ENCODE data around the gene GSG1L.
"Not testable (repeated sequence)": the region's sequence is repeated elsewhere in the genome, so short reads cannot be mapped to it uniquely, and the experiment has no call there.

Gene GSG1L

DNA sequence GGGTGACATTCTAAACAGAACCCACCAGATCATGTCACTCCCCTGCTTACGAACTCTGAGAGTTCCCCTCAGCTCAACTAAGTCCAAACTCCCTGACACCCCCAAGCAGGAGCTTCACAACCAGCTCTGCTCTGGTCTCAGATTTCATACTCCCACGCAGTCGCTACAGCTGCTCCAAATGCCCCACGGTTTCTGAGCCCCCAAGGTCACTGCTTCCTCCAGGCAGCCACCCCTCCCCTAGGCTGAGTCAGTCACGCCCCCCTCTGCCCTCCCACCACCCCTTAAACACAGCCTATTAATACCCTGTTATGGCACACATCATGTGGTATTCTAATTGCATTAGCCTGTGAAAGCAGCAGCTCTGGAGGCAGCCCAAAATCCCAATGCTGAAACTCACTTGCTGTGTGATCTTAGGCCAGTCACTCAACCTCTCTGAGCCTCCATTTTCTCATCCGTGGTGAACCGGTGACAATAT, 51.5 kb downstream of the GSG1L start:
- DNase-seq = no peak

DNA sequence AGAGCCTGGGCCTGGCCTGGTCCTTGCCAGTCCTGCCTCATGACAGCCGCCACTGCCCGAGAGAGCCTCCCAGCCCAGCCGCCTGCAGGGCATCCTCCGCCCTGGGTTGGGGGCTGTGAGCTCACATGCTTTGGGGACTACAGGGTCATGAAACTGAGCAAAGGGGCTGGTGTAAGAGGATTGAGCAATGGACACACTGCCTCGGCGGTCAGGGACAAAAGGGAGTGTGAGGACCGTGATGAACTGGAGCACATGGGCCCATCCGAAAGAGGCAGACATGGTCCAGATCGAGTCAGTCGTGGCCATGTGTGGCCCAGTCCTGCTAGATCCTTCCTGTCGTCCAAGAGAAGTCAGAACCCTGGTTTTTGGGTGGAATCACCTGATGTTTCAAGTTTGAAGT, 52.3 kb downstream of the GSG1L start:
- DNase-seq = no peak

DNA sequence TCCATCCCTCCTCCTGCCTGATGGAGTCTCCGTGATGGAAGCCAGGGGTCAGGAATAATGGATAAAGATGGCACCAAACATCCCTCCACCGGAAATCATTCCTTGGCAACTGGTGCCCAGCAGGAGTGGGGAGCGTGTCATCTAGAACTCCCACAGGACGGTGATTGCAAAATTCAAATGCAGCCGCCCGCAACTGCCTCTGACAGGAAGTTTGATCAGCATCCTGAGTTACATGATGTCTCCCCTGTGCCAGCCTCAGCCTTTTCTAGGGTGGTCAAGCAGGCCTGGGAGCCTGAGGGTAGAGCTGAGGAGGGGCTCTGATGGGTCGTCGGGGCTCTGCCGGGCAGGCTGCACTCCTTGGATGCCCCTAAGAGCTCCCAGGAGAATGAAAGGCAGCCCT, 52.8 kb downstream of the GSG1L start:
- DNase-seq = no peak

DNA sequence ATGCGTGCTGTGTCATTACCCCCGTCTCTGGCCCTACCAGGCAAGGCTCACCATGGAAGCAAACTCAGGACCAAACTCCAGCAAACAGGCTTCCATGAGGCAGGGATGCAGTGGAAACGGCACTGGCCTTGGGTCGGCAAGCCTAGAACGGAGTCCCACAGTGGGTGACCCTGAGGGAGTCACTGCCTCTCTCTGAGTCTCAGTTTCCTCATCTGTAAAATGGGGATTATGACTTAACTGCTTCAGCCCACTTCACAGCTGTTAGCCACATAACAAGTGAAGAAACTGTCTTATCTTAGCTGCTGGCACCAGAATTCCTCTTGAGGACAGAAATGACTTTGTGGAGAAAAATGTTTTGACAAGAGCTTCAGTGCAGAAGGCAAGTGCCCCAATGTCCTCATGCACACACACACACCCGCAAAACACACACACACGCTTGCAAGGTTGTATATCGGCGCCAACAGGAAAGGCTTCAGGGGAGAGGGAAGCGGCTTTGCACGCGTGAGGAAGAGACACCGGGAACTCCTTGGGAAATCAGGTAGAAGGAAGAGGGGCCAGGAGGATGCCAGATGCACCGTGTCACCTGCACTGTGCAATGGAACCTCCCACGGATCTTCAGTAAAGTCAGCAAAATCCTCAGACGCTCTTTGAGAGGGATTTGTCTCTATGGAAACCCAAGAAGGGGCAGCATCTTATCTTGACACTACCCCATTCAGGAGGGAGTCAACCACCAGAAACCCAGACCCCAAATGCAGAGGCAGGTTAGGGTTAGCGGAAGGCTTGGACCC, 53.7 kb downstream of the GSG1L start:
- DNase-seq = no peak

DNA sequence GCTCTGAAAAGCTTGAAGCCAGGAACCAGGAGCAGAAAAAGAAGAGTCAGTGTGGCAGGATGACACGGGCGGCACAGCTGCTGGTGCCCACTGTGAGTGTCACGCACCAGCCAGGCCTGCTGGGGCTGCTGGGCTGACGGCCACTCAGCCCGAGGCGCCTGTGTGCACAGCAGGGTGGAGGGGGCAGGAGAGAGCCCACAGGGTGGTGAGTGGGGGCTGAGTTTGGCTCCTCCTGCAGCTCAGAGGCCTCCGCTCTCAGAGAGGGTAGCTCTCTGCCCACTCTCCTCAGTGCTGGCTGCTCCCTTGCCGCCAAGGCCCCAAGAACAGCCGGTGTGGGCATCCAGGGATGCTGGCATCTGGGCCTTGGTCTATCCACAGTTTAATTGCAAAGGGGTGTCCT, 59.6 kb downstream of the GSG1L start:
- DNase-seq = no peak

DNA sequence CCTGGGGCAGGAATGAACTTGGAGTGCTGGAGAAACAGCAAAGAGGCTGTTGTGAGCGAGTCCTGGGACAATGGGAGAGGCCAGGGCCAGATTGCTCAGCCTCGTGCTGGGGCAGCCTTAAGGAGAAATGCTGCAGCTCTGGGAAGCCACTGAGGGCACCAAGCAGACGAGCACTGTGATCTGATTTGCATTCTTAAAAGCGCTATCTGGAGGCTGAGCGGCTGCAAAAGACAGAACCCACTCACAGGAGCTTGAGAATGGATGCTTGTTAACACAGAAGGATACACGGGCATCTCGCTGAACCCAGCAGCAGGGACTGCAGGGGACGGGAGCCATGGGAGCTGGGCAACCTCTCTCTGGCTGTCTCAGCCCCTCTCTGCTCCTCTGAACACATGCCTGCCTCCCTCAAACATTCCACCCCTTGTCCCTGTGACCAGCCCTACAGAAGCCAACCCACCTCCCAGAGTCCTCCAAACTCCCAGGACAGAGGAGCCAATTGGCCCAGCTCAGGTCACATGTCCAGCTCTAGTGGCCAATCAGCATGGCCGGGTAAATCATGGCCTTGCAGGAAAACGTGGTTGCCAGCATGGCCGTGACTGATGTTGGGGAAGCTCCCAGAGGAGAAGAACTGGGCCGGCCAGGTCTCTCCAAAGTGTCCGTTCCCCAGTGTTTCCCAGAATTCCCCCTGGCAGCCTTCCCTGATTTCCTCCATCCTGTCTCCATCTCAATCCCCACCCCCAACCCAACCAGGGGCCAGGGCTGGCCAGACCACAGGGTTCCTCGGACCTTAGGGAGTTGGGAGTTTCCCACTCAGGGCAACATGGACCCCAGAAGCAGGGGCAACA, 60.3 kb downstream of the GSG1L start:
- DNase-seq = no peak

DNA sequence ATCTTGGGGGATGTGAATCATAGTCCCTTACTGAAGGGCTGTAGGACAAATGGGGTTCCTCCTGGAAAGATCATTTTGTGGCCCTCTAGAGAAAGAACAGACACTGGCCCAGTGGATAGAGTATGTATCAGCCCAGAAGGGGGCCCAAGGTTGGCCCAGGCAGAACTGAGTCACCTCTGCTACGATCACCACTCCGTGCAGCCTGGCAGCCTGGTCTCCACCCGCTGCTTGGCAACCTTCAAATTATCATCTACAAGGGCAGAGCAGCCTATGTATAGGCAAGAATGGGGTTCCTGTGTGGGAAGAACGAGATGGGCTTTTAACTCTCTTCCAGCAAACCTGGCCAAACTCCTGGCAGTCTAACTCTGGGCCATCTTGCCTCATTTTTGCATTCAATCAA, 61.9 kb downstream of the GSG1L start:
- no peak for DNase-seq

DNA sequence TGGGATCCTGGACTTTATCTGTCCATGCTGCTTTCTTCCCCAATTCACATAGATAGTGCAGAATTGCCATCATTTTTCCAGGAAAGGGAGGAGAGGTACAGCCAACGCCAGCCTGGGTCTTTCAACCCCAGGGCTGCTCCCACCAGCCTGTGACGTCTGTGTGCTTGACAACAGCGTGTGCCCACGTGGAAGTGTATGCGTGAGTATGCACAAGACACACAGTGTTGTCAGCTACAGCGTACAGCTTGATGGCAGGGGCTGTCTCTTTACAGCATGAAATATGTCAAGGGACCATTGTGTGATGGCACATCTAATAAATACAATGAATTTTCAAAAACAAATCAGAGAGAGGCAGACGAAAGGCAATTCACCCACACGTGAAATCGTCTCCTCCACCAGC, 62.3 kb downstream of the GSG1L start:
- no peak for DNase-seq

DNA sequence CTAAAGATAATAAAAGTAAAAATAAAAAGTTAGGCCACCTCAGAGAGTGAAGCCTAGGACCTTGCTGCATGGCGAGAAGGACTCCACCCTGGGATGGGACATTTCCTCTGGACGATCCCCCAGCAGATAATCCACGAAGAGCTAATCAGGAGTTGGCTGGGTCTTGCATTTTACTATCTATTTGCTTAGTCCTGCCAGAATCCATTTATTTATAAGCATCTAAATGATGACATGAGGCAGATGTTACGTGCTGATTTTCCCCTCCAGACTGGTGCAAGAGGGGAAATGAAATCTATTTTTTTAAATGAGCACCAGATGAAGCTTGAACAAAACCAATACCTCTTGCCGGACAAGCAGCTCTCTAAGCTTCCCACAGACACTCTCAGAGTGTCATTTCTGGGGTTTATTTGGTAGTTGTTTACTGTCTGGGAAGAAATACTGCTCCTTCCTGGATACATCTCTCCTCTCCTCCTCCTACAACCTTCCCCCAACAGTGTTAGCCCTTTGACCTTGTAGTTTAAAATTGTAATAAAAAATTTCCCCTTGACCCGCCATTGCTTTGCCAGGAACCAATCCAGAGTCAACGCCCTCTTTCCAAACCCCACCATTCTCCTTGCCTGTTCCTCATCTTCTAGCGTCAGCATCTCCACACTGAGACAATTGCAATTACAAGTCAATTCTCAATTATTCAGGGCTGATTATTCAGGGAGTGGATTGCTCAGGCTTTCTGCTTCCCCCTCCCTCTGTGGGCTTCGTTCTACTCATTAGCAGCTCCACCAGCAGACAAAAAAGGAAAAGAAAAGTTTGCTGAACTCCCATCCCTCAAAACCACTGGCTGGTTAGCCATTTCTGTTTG, 63.0 kb downstream of the GSG1L start:
- DNase-seq = no peak

DNA sequence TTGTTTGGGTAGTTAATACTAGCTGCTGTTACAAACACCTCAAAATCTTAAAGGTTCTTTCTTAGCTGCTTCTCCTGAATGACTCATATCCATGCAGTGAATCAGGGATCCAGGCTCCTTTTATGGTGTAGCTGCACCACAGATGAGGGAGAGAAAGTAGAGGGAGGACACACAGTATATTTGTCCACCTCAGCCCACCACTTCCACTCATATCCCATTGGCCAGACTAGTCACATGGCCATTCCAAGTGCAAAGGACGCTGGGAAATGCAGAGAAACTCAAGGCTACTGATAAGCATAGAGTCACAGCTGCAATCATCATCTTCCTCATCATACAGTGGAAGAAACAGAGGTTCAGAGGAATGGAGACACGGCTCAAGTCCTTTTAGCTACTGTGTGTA, 63.8 kb downstream of the GSG1L start:
- no peak for DNase-seq

DNA sequence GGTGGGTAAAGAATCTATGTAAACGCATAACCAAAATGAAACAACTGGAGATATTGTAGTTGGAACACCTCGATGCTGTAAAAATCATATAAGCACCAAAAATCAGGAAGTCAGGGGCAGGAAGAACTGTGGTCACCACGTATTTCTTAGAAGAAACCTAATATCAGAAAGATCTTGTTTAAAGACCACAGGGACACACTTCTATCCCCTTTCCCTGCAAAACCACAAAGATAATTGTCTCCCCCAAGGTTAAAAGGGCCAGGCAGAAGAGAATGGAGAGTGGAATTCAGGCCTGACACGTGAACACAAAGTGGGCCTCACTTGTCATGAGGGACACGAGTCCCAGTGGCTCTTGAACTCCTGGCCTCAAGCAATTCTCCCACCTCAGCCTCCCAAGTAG, 68.1 kb downstream of the GSG1L start:
- no peak for DNase-seq

DNA sequence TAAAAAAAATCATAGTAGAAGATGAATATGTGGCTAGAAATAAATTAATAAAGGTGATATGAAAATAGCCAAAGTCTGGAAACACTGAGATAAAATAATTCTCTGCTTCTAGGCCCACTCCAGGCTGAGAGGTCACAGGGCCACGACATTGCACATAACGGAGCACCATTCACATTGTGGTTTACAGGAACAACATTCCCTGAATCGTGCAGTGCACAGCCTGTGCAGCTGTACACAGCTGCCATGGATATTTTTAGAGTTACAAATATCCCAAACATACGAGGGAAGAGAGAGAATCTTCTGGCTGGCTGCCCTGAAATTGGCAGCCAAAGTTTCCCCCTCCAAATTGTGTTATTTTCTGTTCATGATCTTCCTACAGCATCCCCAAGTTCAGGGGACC, 68.8 kb downstream of the GSG1L start:
- DNase-seq = no peak

DNA sequence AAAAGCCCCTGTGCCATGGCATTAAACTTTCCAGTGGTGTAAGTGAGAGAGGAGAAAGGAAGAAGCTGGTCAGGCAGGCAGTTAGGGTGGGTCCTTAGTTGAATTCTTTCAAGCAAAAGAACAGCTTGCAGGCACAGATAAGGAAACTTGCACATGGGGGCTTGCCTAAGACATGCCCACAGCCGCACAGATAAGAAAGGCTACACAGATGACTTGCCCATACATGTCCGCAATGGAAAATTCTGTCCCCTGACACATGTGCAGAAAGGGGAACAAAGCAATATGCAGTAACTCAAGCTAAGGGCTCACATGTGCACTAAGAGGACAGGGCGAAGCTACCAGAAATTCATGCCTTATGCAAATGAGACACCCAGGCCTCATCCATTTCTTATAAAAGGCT, 69.9 kb downstream of the GSG1L start:
- DNase-seq = no peak

DNA sequence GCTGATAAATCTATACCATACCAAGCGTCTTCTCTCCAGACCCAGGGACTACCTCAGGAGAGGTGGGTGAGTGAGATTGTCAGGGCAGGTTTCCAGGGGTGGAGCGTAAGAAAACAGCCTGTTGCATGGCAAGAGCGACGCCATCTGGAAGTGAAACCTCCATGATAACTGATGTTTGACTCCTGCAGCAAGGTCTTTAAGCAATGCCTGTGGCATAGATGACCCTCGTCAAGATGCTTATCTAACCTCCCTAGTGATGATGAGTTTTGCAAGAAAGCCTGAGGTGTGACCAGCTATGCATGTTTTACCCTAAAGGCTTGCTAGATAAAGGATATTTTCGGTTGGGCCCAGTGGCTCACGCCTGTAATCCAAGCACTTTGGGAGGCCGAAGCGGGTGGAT, 71.6 kb downstream of the GSG1L start:
- DNase-seq = no peak

DNA sequence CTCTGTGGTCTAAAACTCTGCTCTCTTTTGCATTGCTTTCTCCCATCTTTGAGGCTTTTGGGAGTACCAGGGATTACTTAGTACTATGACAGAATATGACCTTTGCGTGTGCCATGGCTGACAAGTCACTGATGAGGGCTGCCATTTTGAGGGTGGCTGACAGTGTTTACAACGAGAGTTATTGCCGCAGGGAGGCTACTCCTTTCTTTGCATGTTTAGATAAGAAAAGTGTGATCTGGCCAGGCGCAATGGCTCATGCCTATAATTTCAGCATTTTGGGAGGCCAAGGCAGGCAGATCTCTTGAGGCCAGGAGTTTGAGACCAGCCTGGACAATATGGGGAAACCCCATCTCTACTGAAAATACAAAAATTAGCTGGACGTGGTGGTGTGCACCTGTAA, 77.5 kb downstream of the GSG1L start:
- no peak for DNase-seq

DNA sequence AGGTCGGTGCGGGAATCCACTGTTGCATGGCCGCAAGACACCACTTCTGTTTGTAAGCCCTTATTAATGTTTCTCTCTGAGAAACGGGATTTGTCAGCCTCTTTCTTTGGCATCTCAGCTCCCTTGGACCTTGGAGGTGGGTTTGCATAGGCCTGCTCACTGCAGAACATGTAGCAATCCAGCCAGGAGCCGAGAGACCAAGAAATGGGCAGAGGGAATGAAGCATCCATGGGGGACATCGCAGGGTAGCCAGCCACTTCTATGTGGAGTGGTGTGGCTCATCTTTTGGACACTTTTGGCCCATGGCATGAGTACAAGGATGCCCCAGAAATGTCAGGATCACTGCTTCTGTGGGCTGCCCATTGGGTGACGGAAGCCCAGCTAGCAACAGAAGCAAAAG, 79.4 kb downstream of the GSG1L start:
- DNase-seq = no peak

DNA sequence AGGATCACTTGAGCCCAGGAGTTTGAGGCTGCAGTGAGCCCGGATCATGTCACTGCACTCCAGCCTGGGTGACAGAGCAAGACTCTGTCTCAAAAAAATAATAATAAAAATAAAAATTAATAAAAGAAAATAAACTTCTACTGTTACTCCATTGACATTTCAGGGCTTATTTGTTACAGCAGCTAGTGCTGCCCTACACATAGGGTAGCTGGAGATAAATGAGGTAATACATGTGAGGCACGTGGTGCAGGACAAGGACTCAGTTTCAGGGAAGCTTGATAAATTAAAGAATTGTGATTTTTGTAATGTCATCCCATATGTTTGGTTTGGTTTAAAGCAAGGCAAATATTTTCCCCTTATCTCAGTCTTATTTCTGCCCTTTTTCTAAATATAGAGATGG, 80.3 kb downstream of the GSG1L start:
- no peak for DNase-seq

DNA sequence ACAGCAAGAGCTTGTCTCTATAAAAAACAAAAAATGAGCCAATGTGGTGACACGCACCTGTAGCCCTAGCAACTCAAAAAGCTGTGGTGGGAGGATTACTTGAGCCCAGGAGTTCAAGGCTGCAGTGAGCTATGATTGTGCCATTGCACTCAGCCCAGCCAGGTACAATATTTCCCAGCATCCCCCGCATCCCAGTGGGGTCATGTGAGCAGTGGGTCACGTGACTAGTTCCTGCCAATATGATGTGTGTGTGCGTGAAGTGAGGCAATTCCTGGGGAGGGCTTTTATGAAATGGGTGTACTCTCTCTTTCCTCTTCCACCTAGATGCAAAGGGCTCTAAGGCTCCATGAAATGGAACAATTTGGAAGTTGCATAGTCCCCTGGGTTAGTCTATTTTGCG, 81.3 kb downstream of the GSG1L start:
- DNase-seq = no peak

DNA sequence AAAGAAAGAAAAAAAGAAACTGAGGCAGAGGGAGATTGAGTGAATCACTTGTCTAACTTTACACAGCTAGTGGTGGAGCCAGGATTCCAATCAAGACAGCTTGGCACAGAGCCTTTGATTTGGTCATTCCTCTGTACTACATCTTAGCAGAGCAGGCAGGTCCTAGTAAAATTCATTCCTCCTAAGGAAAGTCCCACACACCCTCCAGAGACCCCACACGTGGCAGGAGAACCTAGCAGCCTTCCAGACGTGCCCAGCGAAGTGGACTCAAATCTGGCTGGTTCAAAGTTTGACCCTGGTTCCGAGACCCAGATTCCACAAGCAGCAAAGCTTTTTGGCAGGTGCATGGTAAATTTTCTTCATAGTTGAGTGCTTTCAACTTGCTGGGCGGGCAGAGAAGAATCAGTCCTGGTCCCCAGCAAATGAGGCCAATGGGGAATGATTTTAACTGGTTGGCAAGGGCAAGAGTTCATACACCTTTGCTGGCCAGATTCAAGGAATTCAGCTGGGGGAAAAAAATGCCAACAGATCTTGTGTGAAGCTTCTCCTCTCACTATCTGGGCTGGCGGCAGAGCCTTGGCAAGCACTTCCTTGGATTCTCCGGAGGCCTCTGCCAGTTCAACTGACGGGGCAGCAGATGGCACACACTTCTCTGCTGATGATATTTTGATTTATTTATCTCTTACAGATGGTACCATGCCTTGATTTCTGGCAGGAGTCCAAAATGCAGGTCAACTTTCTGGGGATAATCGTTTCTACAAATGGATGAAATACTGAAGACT, 82.4 kb downstream of the GSG1L start:
- DNase-seq = peak; percentile 78 to 95

DNA sequence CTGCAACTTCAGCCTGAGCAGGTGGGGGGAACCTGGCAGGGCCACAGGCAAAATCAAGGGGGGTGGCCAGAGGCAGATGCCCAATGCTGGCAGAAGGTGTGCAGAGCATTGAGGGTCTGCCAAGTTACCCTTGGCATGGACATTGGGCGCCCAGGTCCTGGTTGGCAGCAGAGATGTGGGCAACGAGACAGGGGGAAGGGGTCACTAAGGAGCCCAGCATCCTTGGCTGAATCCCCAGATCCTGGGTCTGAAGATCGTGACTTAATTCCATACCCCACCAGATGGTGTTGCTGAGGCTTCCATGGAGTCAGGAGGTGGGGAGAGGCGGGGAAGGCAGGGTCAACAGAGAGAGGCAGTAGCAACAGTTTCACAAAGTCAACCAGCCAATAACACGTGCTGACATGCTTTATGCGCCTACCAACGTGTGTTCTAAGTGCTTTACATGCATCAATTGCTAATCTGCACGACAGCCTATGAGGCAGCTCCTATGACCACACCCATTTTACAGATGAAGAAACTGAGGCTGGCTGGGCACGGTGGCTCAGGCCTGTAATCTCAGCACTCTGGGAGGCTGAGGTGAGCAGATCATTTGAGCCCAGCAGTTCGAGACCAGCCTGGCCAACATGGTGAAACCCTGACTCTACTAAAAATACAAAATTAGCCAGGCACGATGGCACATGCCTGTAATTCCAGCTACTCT, 83.3 kb downstream of the GSG1L start:
- DNase-seq = peak; percentile 77 to 95

DNA sequence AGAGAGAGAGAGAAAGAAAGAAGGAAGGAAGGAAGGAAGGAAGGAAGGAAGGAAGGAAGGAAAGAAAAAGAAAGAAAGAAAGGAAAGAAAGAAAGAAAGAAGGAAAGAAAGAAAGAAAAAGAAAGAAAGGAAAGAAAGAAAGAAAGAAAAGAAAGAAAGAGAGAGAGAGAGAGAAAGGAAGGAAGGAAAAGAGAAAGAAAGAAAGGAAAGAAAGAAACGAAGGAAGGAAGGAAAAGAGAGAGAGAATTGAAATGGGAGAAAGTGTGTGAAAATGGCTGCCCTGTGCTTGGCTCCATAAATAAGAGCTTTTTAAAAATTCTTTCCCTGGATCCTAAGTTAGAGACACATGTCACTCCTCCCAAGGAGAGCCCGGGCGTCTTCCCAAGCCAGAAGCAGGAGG, 83.8 kb downstream of the GSG1L start:
- not testable (repeated sequence) for DNase-seq

DNA sequence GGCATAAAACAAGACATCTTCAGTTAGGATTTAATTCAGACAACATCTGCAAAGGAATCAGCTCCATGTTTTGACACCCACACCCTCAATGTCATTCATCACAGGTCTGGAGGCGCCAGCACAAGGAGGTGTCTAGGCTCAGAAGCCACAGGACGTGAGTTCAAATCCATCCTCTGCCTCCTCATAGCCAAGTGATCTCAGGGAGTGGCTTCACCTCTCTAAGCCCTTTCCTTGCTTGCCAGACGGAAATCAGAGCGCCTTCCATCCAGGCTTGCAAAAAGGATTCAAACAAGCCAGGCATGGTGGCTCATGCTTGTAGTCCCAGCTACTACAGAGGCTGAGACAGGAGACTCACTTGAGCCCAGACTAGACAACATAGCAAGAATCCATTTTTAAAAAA, 84.6 kb downstream of the GSG1L start:
- DNase-seq = no peak

Data from NCI-H446 (cell line).